ENCODE measurements around the gene FAM20A.
A peak's percentile ranks its signal among the peaks of the same experiment; 100 is the strongest.
"Not testable (repeated sequence)": the region's sequence is repeated elsewhere in the genome, so short reads cannot be mapped to it uniquely, and the experiment has no call there.

The FAM20A gene

DNA sequence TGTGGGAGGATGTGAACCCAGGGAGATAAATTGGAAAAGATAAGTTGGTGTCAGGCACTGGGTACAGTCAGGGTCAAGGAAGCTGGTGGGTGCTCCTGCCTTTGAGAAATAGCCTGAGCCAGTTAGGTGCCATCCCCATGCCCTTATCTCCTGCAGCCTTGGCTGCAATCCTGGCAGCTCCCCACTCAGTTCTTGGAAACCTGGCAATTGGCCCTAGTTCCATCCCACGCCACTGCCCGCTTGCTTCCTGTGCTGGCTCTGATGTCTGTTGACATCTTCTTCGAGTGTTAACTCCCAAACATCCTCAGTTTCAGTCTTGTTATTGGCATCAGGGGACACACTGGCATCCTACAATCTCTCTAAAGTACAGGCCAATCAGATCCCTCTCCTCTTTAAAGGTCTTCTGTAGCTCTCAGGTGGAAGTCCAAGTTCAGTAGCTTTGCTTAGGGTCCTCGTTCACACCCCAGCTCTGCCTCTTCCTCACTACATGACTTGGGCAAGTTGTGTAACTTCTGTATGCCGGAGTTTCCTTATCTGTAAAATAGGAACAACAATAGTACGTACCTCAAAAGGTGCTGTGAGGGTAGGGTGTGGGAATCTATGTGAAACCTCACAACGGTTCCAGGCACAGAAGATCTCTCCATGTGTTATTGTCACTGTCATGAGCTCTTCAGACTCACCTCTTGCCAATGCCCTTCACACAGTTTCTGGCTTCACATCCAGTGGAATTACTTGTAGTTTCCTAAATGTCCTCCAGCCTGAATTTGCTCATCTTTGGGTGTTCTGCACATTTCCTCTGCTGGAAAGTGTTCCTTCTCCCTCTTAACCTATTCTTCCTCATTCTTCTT, 102.5 kb downstream of the FAM20A start:
- TF ChIP-seq, protein P1, sequence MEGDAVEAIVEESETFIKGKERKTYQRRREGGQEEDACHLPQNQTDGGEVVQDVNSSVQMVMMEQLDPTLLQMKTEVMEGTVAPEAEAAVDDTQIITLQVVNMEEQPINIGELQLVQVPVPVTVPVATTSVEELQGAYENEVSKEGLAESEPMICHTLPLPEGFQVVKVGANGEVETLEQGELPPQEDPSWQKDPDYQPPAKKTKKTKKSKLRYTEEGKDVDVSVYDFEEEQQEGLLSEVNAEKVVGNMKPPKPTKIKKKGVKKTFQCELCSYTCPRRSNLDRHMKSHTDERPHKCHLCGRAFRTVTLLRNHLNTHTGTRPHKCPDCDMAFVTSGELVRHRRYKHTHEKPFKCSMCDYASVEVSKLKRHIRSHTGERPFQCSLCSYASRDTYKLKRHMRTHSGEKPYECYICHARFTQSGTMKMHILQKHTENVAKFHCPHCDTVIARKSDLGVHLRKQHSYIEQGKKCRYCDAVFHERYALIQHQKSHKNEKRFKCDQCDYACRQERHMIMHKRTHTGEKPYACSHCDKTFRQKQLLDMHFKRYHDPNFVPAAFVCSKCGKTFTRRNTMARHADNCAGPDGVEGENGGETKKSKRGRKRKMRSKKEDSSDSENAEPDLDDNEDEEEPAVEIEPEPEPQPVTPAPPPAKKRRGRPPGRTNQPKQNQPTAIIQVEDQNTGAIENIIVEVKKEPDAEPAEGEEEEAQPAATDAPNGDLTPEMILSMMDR (IDR thresholded peaks at IDR 0.05; ENCODE audit: low read depth, low read length, missing control alignments), result no peak
- H3K4me3 ChIP-seq (ENCODE audit: low read depth, low read length), result peak overlapping the region; percentile 22
- no peak for DNase-seq (ENCODE audit: low read depth)

DNA sequence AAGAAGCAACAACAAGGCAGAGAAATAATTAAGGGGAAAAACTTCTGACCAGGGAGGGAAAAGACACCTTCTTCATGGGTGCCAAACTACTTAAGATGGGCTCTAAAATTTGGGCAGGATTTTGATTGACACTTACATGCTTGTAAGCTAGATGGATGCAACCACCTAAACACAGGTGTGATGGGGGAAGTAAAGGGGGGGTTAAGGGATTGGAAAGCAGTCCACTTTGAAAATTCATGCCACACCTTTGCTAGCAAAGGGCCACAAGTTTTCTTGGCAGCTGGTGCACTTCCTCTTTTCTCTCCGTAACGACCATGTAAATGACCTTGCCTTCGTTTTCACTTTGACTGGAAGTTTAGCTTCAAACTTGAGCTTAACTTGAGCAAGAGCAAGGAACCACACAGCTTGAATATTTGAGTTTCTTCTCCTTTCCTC, 103.3 kb downstream of the FAM20A start:
- no peak overlapping the region; the same call in 1 of the 2 replicates for H3K4me3 ChIP-seq (ENCODE audit: low read depth, low read length)
- peak; percentile 97 for DNase-seq (ENCODE audit: low read depth)
- TF ChIP-seq, protein P1 (IDR thresholded peaks at IDR 0.05; ENCODE audit: low read depth, low read length, missing control alignments), result no peak

DNA sequence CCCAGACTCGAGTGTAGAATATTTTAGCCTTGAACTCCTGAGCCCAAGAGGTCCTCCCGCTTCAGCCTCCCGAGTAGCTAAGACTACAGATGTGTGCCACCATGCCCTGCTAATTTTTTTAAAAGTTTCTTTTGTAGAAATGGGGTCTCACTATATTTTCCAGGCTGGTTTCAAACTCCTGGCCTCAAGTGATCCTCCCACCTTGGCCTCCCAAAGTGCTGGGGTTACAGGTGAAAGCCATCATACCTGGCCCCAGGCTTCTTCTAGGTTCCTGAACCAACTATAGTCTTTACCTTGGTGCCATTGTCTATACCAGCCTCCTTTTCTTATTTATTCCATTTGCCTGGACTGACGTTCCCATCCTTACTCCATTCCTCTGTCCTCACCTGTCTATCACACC, 106.1 kb downstream of the FAM20A start:
- TF ChIP-seq, protein P1 (IDR thresholded peaks at IDR 0.05; ENCODE audit: low read depth, low read length, missing control alignments), result no peak

DNA sequence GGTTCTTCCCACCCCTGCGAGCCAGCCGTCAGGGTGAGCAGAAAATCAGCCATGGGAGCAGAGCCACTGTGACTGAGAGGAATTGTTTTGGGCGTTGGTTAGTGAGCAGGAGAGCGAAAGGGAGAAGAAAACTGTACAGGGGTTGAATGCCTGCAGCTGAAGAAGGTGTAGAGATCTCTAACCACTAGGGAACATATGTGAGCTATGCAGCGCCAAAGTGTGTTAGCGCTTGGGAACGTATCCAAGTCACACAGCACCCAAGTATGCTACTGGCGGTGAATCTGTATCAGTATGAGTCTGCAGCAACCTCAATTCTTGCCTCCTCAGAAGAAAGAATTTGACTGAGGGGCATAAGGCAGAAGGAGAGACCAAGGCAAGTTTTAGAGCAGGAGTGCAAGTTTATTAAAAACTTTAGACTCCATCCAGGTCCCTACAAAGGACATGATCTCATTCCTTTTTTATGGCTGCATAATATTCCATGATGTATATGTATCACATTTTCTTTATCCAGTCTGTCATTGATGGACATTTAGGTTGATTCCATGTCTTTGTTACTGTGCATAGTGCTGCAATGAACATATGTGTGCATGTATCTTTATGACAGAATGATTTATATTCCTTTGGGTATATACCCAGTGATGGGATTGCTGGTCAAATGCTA, 108.6 kb downstream of the FAM20A start:
- not testable (repeated sequence) for H3K4me3 ChIP-seq (ENCODE audit: low read depth, low read length); DNase-seq (ENCODE audit: low read depth)

More for the DNA sequence above, 106.1 kb downstream of the FAM20A start:
- no peak overlapping the region for H3K4me3 ChIP-seq (ENCODE audit: low read depth, low read length)
- DNase-seq (ENCODE audit: low read depth), result no peak

DNA sequence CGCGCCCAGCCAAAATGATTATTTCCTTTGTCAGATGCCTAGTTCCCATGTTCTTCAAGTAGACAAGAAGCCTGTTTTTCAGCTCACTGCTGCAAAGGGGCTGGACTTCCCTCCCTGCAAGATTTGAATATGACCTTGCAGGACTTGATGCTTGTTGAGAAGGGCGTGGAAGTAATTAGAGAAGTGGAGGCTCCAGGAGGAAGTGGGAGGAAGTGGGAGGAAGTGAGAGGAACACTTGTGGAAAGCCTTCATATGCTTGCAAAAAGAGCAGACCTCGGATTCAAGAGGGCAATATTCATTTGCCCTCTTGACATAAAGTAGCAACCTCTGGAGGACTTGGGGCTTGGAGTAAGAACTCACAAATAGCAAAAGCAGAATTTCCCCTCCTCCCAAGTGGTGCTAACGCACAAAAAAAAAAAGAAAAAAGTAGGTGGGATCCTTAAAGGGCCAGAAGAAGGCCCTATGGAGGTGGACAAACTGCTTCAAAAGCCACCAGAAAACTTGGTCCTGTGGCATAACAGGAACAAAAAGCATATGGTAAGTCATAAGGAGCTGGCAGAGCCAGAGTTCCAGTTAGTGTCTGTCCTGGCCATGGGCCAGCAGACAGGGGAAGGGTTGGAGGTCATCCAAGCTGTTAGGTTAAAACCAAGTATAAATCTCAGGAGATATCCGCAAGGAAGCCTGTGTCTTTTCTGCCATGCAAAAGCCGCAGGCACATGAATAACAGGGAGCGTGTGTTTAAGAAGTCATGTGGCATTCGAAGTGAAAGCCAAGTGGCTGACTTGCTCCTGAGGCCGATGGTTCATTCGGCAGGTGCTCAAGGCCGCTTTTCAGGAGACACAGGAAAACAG, 109.6 kb downstream of the FAM20A start:
- DNase-seq (ENCODE audit: low read depth), result peak; percentile 76
- TF ChIP-seq, protein P1 (IDR thresholded peaks at IDR 0.05; ENCODE audit: low read depth, low read length, missing control alignments), result no peak
- no peak overlapping the region for H3K4me3 ChIP-seq (ENCODE audit: low read depth, low read length)

DNA sequence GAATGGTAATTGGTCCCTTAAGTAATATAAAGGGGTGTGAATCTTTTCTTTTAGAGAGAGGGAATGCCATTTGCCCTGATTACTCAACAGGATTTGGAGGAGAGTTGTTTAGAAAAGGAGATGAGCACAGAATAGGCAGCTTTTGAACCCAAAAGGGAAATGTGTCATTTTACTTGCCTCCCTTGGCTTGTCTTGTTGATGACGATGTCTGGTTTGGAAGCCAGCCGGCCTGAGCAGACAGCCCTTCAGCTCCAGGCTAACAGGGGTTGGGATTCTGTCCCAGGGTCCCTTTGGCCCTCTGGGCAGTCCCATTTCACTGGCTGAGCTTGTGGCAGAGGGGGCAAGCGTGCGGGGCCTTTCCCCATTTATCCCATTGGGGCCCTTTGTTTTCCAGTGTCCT, 111.2 kb downstream of the FAM20A start:
- TF ChIP-seq, protein P1 (IDR thresholded peaks at IDR 0.05; ENCODE audit: low read depth, low read length, missing control alignments), result no peak
- H3K4me3 ChIP-seq (ENCODE audit: low read depth, low read length), result no peak overlapping the region
- DNase-seq (ENCODE audit: low read depth), result no peak
